GM21723 (cell line): ENCODE results near the gene AQP6.
"Not testable (repeated sequence)": the region's sequence is repeated elsewhere in the genome, so short reads cannot be mapped to it uniquely, and the experiment has no call there.

Source experiments
- ATAC-seq: cut with Tn5 transposase; IDR thresholded peaks from one replicate; pipeline ENCODE4 v1.9.1; 2021; ENCODE audit warnings: mild to moderate bottlenecking, moderate library complexity; ENCODE audit not compliant: unreplicated experiment

AQP6 gene

DNA sequence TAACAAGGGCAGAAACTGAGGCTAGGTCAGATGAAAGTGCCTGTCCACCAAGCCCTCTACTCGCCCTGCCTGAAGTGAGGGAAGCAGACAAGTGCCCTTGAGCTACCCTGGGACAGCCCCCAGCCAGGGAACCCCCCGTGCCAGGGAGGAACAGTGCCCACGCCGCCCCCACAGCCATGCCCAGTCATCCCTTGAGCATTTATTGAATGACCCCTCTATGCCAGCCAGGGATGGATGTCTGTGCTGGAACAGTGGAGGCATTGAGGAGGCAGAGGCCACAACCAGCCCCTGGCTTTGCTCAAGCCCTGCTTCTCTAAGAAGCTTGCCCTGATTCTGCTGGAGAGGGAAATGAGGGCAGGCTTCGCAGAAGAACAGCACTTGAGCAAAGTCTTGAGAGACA lies 3.7 kb upstream of the AQP6 start:
- no peak for ATAC-seq

DNA sequence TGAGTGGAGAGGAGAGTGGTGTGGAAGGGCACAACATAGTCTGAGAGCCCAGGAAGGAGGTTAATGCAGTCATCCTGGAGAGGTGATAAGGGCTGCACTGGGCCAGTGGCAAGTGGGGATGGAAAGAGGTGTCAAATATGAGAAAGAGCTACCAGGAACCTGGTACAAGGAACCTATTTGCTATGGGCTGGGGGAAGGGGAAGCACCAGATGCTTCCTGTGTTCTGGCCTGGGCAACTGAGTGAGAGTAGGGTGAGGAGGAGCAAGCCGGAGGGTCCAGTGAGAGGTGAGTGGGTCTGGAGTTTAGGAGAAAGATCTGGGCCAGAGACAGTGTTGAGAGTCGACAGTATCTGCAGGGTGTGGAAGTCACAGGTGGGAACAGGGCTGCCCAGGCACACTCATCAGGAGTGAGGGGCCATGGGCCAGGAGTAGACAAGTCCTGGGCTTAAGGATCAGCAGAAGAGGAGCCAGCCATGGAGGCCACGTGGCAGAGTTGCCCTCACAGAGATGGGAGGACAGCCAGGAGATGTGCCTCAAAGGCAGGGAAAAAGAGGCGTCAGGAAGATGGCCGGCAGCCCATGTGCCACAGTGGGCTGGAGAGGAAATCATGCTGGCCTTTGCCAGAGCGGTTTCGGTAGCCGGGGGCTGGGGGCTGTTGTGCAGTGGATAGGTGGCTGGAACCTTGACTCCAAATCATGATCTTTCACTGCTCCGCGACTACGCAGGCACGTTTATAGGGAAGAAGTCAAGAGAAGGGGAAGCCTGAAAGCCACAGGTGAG lies 2.9 kb upstream of the AQP6 start:
- no peak for ATAC-seq

DNA sequence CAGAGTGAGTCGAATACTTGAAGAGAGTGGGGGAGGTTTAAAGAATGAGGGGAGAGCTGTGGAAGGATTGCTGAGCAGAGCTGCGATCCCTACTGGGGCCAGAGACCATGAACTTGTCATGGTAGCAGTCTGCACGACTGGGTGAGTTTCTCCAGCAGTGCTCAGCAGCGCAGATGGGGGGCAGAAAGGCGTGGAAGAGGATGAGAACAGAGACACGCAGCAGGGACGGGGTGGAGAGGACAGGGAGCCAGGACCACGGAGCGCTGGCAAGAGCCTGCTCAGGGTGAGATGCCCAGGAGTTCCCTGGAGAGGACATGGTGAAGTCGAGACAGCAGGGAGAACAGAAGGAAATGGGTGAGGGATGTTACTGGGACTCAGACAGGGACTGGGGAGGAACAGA lies 2.1 kb upstream of the AQP6 start:
- ATAC-seq = no peak

DNA sequence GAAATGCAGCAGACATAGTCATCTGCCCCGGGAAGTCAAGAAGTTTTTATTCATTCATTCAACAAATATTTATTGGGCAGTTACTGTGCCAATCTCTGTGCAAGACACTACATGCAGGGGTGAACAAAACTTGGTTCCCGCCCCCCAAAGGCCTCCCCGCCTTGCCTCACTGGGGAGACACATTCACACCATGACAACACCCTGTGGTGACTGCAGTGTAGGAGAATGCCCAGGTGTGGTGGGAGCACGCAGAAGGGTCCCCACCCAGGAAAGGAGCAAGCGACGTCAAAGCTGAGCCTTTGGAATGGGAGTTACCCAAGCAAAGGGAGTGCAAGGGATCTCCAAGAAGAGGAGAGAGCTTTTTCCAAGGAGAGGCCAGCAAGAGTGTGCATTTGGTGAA lies 1.6 kb upstream of the AQP6 start:
- ATAC-seq = no peak

DNA sequence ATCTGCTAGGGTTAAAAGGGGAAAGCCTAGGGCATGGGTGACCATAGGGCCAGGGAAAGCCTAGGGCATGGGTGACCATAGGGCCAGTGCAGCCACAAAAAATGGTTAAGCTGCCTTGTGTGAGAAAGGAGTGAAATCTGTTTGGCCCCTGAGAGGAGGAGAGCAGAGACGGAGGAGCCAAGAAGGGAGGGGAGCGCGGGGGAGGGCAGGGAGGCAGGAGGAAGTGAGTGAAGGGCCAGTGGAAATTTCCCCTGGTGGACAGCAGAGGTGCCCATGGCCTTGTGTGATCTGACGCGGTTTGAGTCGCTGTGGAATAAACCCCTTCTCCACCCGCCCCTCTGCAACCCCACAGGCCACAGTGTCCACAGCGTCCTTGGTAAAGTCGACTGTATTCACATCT lies 618 bp upstream of the AQP6 start:
- no peak for ATAC-seq

DNA sequence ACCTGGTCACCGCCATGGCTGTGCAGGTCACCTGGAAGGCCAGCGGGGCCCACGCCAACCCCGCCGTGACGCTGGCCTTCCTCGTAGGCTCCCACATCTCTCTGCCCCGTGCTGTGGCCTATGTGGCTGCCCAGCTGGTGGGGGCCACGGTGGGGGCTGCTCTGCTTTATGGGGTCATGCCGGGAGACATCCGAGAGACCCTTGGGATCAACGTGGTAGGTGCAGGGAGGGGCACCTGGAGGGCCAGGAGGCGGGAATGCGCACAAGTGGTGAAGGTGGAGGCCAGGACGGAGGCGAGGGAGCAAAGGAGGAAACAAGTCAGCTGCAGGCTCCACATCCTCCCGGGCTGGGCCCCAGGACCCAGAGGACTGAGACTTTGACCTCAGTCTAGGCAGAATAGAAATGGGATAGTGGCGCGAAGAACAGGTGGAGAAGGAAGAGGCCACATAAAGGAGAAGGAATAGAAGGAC lies 649 bp downstream of the AQP6 start:
- ATAC-seq = no peak

DNA sequence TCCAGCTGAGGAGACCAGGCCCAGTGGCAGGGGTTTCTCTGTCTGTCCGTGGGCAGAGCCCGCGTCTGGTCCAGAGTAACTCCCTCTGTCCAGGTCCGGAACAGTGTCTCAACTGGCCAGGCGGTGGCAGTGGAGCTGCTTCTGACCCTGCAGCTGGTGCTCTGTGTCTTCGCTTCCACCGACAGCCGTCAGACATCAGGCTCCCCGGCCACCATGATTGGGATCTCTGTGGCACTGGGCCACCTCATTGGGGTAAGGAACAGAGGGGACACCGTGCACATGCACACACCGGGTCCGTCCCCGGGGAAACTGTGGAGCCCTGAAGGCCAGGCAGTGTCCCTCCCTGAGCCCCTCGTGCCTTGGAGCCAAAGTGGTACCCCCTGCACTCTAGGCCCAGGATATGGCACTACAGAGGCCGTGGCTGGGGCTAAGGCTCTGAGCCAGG lies 1.5 kb downstream of the AQP6 start:
- ATAC-seq = no peak

DNA sequence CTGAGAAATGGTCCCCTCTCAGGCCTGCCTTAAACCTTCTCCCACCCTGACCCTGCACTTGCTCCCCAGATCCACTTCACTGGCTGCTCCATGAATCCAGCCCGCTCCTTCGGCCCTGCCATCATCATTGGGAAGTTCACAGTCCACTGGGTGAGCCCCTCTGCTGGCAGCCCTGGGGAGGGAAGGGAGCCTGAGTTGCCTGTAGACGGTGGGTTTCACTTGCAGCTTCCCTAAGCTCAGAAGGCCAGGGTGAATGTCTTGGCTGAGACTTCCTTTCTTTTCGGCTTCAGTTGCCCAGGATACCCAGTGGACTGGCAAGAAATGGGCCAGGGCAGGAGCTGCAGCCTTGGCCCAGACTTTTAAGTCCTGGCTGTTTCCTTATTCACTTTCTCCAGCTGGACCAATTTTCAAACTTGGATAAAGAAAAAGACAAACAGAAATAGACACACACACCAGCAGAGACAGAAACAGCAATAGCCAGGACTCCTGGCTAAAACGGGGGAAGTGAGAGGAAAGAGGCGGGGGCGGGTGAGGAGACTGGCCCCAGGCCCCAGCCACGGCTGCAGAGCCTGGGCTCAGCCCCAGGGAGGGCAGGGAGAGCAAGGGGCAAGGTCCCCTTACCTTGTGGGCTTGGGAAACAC lies 2.0 kb downstream of the AQP6 start:
- ATAC-seq = no peak

DNA sequence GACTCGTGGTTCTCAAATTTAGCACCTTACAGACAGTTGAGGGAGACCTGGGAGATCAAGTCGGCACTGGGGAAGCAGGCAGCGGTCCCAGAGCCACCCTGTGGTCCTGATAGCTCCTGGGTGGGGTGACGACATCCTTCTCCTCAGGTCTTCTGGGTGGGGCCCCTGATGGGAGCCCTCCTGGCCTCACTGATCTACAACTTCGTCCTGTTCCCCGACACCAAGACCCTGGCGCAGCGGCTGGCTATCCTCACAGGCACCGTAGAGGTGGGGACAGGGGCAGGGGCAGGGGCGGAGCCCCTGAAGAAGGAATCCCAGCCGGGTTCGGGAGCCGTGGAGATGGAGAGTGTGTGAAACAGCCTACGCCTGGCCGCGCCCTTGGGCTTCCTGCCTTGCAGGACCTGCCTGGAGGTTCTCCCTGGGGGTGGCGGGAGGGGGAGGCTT lies 2.6 kb downstream of the AQP6 start:
- ATAC-seq = no peak

DNA sequence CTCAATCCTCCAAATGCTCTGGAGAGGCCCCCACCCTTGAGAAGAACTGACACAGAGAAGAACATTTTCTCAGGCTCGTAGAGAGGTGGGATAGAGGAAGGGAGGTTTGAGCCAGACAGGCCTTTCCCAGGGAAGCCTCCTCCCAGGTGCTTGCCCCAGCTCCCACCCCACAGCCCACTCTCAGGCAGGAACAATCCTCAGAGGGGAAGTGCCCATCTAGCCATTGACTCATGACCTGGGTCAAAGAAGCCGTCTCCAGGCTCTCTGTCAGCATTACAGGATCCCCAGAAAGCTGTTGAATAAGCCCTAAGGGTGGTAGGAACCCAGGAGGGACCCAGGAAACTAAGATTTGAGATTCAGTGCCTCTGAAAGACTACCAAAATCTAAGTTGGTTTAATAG lies 3.8 kb downstream of the AQP6 start:
- no peak for ATAC-seq

DNA sequence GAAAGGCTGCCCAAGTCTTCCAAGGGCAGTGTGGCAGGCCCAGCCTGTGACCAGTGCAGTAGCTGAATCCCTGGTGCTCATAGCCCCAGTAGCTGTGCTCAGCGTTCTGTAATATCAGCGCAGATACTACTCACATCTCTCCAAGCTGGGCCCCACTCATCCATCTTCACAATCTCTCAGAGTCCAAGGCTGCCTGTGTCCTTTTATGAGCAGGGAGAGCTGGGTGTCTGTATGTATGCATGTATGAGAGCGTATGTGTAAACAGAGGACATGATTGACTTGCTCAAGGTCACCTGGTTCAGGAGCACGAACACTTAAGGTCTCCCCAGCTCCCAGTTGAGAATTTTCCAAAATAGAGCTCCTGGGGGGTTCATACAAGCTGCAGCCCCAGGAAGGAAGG lies 5.4 kb downstream of the AQP6 start:
- no peak for ATAC-seq

DNA sequence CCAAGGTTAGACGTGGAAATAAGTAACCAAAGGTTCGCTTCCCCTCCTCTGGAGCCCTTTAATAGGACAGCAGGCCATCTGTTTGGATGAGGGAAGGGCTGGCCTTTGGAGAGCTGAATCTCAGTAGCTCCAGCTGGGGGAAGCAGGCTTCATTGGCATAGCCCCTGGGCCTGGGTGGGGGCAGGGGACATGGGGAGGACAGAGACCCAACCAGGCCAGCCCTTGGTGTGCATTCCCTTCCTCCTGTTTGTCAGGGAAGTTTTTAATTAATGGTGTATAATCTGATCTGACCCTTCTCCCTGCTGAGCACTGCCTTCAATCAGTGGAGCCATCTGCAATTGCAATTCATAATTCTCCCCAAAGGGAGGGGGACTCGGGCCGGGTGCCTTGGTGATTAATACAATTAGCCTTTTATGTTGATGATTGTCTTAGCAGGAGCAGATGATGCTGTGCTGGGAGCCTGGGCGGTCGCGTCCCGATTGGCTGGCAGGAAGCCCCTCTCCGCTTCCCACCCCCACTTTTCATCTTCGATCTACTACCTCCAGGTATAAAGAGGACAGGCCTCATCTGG lies 6.4 kb downstream of the AQP6 start:
- ATAC-seq = no peak

DNA sequence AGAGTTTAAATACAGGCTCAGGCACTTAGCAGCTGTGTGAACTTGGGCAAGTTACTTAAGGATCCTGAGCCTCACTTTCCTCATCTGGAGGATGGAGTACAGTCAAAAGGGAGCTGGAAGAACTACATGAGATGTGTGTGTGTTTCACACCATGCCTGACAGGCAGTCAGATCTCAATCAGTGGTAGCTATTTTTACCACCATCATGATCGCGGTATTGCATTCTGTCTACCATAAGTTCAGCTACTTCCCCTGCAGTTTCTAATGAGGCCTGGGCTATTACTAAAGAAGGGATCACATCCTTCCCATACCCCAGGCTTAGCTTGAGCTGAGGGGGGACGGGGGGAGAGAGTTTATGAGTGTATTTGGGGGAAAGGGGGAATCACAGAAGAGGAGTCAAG lies 7.0 kb downstream of the AQP6 start:
- ATAC-seq = no peak

DNA sequence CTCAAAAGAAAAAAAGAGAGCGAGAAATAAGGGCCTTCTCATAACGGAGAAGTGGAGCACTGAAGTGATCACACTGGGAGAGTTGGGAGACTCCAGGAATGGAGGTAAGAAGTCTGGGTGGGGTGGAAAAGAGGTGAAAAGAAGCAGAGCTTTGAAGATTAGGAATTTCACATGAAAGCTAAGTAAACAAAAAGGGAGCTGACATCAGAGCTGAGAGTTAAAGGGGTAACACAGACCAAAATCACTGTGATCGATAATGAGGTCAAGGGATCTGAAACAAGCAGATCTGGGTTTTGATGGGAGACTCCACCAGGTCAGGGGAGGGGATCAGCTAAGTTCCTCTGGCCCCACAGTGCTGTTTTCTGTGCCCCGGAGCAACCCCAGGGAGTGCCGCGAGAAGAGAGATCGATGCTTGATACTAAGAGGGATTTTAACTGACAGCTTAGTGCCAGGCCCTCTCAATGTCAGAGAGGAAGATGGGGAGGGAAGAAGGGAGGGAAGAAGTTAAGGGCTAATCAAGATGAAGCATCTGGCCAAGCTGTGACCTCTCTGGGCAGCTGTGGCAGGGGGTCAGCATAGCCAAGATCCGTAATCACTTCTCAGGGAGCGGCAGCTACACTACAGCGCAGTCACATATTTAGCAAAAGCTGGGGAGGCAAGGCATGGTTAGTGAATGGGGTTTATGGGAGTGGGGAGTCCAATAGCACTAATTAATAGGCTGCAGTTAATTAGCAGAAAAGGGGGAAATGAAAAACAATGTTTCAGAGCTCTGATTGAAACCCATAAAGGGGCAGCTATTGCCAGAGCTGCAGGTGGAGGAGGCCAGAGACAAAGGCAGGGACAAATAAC lies 8.0 kb downstream of the AQP6 start:
- ATAC-seq = no peak

DNA sequence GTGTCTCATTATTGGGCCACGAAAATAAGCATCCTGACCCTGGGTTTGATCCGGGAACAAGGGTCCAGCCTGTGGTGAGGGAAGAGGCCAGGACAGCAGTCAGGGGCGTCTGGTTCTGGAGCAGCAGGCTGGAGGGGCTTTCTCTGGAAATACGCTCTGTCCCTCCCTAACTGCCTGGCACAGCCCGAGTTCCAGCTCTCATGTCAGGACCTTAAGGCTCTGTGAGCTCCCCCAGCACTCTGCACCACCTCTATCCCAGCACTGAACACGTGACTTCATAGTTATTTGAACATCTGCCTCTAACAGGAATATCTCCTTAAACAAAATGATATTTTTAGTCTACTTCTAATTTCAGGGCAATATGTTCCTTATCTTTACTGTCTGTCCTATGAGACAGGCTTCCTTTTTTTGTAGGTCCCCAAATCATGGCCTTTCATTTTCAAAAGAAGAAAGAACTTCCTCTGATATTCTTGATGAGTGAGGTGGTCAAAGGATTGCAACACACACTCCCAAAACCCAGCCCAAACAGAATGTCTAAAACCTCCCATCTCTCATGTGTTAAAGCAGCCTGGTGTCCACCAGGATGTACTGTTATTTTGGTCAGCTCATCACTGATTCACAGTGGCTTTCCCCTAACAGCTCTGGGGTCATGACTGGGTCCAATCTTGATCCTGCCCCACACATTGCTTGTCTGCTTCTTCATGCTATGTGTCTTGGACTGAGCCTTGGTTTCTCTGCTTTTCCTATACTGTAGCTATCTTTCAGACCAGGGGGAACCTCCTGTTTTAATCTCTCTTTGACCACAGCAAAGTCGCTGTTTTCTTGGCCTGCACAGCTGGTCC lies 9.7 kb downstream of the AQP6 start:
- no peak for ATAC-seq

DNA sequence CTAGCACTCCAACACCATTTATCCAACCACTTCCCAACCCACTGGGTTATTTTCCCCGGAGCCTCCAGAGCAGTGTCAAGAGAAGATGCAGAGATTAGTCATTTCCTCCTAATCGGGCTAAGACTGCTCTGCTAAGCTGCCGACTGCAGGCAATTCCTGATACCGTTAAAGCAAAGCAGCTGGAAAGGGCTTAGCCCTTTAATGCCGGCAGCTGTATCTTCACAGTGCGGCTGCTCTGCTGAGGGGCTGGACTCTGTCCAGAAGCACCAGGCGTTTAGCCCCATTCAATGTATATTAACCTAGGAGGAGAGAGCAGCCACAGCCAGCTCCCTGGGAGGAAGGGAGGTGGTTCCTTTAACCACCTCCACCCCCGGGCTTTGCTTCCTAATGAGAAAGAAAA lies 11.1 kb downstream of the AQP6 start:
- ATAC-seq = no peak

DNA sequence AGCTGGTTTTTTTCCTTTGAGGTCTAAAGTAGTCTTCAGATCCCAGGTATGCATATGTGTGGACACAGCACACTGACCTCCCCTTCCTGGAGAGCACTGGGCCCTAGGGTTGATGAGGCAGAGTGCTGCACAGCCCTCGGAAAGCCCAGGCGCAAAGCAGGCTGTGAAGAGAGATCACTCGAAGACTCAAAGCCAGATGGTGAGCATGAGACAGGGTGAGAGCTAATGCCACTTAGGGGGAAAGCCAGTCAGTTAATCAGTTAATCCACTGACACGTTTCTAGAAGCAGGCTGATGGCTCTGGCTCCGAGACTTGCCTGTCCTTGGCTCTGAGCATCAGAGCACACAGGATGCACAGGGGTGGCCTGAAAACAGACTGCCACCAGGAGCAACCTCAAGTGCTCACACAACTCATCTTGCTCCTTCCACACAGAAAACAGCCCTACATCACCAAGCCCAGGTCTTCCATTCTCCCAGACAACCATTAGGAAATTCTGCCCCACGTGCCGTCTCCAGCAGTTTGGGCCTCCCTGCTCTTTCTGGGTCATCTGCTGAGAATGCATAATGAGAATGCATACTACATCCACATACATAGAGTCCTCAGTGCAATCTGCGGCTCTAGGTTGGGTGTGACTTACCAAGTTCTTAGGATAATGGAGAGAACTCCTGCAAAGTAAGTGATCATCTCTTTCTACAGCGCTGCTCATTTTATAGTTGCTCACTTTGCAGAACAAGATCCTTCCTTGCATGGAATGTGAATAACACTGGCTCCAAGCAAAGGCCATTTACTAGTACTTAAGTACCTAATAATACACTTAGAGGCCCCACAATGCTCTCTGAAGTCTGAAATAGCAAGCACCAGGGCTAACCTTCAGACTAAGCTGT lies 12.0 kb downstream of the AQP6 start:
- no peak for ATAC-seq

DNA sequence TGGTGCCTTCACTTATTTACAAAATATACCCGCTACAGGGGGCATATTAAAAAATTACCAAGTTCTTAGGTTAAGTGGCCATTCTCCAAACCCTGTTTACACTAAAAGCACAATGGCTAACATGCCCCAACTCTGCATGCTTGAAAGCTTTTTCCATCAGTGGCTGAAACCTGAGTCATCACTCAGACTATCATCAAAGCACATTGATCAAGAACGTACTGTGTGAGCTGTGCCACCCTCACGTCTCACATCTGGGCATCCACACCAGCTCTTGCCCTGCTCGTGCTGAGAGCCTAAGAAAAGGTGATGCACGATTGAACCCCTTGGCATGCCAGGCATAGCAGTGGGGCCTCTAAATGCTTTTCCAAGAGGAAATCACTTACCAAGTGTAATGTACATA lies 13.2 kb downstream of the AQP6 start:
- no peak for ATAC-seq

DNA sequence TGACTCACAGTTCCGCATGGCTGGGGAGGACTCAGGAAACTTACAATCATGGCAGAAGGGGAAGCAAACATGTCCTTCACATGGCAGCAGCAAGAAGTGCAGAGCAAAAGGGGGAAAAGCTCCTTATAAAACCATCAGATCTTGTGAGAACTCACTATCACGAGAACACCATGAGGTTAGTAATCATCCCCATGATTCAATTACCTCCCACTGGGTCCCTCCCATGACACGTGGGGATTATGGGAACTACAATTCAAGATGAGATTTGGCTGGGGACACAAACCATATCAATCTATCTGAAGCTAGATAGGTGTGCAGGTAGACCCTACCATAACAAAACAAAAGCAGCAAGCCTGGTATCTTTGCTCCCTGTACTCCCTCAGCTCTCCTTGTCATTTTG lies 13.7 kb downstream of the AQP6 start:
- not testable (repeated sequence) for ATAC-seq
